NCI-H2107 treated with DMSO at 0.1 percent for 48 hours (cell line): ENCODE measurements around the gene ATP6V1E1.

Source experiments
- DNase-seq: peaks from one replicate; lab custom pipeline; 2025; ENCODE audit not compliant: unreplicated experiment; lab: John Stamatoyannopoulos, UW

The ATP6V1E1 gene

DNA sequence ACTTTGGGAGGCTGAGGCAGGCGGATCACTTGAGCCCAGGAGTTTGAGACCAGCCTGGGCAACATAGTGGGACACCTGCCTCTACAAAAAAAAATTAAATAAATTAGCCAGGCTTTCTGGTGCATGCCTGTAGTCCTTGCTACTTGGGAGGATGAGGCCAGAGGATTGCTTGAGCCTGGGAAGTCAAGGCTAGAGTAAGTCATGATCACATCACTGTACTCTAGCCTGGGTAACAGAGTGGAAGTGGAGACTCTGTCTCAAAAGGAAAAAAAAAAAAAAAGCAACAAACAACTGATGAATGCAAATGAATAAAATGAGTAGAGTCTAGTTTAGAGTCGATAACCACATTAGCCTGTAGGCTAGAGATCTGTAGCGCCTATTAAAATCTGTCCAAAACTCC is 6.1 kb upstream of the ATP6V1E1 start:
- DNase-seq = no peak

DNA sequence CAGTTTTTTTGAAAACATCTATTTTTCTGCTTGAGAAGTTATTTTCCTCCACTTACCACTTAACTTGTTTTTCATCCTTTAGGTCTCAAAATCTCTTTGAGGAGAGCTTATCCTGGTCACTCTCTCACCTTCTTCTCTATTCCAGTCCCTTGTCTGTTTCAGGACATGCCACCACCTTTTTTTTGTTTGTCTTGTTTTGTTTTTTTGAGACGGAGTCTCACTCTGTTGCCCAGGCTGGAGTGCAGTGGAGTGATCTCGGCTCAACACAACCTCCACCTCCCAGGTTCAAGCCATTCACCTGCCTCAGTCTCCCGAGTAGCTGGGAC is 5.4 kb upstream of the ATP6V1E1 start:
- no peak for DNase-seq

DNA sequence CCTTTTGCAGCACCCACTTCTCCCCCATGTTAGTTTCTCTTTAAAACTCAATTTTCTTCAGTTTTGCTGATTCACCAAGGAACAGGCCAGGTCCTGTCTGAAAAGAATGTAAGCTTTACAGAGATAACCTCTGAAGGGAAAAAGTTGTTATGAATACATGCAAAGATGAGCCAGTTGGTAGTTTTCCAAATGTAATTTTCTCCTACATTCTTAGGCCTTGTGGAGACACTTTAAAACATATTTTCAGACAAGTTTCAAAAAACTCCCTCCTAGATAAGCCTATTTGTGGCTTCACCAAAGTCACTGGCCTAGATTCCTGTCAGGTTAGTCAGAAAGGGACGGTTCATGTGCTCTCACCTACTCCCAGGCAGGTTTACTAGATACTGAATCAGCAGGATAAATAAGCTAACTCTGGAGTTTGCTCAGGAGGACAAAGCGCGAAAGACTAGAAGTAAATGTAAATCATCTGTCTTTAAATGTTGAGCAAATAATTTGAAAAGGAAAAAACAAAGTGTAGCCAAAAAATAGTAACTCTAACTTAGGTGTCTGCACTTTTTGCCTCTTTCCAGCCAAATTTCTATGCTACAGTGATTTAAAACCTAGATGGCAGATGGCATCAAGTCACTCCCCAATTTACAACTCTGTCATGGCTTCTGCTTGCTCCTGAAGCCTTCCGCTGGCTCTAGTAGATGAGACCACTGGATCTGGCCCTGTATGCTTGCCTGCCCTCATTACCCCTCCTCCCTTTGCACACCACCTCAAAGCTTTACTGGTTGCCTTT is 4.9 kb upstream of the ATP6V1E1 start:
- no peak for DNase-seq

DNA sequence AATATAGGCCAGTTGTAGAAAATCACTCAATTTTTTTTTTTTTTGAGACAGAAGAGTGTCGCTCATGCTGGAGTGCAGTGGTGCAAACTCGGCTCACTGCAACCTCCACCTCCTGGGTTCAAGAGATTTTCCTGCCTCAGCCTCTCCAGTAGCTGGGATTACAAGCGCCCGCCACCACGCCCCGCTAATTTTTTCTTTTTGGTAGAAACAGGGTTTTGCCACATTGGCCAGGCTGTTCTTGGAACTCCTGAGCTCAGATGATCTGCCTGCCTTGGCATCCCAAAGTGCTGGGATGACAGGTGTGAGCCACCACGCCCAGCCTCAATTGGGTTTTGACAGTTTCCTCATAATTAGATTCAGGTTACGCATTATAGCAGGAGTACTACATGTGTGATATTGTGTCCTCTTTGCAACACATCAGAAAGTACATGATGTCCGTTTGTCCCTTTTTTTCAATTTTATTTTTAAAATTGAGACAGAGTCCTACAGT is 2.6 kb upstream of the ATP6V1E1 start:
- DNase-seq = no peak

DNA sequence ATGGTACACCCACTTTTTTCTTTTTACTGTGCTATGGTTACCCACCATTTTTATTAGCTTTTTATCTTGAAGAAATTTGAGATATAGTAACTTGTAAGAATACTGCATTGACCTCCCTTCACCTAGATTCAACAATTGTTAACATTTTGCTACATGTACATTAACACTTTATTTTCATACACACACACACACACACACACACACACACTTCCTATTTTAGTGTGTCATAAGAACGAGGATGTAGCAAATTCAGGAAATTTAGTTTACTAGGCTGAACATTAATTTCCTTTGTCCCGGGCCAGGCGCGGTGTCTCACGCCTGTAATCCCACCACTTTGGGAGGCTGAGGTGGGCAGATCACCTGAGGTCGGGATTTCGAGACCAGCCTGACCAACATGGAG is 1.1 kb upstream of the ATP6V1E1 start:
- DNase-seq = no peak

DNA sequence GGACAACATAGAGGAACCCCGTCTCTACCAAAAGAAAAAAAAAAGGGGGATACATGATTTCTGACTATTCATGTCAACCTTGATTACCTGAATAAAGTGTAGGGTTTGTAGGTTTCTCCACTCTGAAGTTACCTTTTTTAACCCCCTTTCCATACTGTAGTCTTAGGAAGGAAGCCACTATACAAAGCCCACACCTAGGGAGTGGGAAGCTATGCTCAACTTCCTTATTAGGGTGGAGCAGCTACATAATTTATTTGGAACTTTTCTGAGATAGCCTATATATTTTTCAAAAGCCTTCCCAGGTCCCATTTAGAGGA is 582 bp upstream of the ATP6V1E1 start:
- no peak for DNase-seq

DNA sequence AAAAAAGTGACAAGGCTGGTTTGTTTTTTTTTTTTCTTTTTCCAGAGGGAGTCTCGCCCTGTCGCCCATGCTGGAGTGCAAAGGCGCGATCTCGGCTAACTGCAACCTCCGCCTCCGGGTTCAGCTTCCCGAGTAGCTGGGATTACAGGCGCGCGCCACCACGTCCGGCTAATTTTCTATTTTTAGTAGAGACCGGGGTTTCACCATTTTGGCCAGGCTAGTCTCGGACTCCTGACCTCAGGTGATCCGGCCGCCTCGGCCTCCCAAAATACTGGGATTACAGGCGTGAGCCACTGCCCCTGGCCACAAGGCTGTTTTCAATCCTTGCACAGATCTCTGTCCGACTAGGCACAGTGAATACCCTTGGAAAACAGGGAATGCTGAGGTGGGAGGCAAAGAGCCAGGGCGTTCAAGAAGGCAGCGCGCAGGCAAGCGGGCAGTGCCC is 566 bp downstream of the ATP6V1E1 start:
- no peak for DNase-seq

DNA sequence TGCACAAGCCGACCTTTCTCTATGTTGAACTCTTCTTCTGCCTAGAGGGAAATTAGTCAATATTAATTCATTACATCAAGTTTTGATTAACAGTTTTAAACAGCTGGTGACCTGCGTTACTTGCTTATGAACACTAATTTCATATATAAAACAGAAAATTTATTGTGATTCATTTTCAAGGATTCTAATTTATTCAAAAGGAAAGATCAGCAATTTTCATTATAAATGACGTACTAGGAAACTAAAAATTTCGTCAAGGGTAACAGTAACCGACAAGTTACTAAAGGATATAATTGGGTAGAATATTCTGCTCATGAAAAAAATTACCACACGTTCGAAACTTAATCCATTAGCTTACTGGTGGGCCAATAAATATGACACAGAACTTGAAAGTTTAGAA is 15.3 kb downstream of the ATP6V1E1 start:
- DNase-seq = no peak

DNA sequence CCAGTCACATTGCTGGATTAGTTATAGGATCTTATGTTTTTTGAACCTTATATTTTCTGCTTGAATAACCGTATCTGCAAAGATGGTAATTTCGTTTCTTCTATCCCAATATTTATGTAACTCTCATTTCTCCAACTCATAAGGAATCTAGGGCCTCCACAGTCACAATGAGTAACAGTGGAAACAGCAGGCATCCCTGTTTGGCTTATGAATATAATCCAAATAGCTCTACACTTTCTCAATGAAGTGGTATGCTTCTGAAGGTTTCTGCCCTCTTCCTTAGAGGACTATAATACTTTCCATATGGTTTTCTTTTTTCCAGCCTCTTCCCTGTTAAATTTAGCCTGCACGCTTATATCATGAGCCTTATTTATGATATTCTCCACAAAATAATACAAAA is 16.5 kb downstream of the ATP6V1E1 start:
- DNase-seq = no peak

DNA sequence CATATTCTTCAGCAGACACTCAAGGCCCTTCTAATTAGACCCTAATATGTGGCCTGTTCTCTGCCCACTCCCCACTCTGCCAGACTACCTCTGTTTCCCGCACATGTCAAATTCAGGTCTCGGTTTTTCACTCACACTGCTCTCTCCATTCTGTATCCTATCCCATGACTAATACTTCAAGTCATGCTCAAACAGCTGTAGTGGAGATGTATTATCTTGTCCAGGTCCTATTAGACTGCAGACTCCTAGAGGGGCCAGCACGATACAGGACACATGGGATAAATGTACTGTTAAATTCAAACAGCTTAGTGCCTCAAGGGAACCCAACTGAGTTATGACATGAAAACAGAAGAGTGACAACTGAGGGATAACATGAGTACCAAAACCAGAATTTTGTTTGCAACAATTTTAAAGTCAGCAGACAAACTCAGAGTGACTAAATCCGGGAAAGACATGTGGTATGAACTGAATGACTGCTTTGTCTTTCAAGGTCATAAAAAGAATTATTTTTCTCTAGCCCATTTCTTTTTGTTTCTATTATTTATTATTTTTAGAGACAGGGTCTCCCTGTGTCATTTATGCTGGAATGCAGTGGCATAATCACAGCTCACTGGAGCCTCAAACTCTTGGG is 20.5 kb downstream of the ATP6V1E1 start:
- DNase-seq = no peak

DNA sequence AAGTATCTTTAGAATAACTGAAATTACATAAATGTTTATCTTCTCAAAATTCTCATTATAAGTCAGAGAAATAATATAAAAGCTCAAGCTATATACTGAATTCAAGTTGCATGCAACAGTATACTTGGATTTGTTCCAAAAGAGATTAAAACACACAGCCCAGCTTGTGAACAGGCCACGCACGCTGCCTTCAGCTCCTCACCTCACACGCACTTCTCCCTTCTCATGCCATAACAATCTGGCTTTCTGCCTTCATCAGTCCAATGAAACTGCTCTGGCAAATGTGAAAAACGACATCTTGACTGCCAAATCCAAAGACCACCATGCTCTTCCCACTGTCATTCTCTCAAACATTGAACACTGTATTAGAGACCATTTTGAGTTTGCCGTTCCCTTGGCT is 22.1 kb downstream of the ATP6V1E1 start:
- no peak for DNase-seq

DNA sequence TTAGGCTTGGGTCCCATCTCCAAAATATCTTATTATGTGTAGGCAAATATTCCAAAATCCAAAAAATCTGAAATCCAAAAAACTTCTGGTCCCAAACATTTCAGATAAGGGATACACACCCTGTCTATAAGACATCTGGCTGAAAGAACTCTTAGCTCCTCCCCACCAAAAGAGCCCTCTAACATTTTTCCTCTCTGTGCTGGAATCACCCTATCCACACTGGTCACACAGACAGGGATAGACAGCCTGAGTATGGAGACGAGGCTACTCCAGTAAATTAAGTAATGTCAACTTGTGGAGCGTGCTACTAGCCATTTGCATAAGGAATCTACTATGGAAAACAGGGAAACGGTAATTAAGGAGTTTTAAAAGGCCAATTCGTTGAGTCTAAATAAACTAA is 24.9 kb downstream of the ATP6V1E1 start:
- DNase-seq = no peak

DNA sequence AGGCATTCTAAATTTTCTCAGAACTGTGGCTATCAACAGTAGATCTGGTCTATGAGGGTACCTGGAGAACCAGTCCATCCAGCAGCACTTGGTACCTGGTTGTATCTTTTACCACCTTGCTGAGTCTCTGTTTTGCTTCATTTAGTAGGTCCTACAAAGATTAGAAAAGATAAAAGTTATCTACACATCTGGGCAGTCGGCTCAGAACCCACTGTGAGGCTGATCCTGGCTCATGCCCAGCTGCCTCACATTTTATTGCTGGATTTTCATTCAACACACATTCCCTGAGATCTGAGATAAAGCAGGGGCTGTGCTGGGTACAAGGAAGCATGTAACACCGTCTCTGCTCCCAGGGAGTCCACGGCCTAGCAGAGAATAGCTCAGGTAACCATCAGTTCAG is 27.5 kb downstream of the ATP6V1E1 start:
- no peak for DNase-seq

DNA sequence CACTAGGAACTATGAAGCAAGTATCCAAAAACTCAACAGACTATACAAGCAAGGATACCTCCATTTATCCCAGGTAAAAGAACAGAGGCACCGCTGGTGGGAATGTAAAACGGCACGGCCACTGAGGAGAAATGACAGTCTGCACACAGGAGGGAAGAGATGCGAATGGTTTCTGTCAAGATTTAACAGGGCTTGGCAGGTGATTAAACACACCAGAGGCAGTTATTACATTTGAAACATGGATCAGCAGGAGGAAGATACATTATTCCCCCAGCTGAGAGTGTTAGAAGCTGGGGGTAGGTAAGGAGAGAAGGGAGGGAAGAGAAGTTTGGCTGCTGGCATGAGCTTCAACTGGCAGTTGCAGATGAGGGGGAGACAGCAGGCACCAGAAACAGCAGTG is 30.2 kb downstream of the ATP6V1E1 start:
- no peak for DNase-seq

DNA sequence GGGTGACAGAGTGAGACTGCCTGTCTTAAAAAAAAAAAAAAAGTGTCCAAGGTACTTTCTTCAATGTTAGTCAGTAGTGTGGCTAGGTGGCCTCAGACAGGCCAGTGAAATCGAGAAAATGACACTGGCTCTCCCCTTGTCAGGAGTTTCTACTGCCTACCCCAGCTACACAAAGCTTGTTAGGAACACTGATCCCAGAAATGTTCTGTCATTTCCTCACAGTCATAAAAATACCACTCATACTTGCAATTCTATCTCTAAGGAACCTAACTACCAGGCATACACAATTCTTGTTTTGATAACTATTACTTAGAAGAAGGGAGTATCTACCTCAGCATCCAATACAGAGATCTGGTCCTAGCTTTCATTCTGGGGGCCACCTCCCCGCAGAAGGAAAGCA is 31.3 kb downstream of the ATP6V1E1 start:
- DNase-seq = no peak

DNA sequence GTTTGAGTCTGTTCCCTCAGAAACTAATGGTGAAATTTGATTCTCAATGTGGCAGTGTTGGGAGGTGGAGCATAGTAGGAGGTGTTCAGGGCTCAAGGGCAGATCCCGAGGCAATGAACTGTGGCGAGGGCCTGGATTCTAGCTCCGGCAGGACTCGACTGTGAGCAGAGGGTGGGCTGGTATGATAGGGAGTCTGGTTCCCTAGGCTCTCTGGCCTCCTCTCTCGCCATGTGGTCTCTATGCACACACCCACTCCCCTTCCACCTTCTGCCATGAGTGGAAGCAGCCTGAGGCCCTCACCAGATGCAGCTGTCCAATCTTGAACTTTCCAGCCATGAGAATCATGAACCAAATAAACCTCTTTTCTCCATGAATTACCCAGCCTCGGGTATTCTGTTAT is 32.3 kb downstream of the ATP6V1E1 start:
- no peak for DNase-seq

DNA sequence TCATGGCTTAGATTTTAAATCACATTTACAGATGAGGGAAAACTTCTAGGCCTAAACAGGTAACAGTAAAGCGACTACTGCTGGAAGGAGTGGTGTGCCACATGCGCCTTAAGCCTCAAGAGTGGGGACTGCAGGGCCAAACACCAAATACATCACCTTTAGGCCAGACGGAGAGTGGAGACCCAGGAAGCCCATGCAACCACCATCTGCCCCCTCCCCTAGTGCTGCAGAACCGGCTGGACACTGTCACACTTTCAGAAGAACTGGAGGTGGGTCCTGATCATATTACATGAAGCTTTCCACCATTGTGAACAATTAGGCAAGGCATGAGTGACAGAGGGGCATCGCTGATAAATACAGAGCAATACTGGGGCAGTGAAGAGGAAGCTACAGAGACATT is 36.3 kb downstream of the ATP6V1E1 start:
- no peak for DNase-seq

DNA sequence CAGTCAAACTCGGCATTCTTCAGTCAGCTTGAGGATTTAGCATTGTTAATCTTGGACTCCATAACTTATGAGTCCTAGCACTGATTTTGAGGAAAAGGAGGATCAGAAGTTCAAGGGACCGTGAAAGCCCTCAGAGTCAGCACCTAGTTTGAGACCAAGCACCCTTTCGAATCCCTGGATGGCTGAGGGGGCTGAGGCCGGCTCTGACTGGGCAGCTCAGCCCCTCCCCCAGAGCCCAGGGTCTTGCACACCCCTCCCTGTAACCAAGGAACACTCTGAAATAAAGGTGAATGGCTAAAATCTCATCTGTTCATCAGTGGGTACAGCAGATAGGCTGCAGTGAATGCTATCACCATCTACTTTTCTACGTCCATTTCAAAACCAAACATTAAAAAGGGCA is 38.0 kb downstream of the ATP6V1E1 start:
- no peak for DNase-seq

DNA sequence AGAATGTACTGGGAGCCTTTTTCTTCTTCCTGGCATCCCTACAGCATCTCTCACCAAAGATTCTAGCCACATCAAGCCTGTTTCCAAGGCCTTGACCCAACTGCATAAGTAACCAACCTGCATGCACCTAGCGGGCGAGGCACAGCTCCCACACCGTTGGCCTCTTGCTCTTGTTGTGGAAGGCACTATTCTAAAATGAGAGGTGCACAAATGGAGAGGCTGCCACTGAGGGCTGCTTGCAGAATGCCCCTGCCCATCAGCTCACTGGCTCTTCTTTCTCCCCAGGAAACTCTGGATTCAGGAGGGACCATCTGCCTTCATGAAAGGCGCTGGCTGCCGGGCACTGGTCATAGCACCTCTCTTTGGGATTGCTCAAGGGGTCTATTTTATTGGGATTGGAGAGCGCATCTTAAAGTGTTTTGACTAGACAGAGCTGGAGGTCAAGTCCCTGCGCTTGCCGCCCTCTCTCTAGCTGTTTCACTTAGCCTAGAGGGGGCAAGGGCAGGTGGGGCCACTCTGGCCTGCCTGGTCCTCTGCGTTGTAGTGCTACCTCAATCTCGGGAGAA is 38.7 kb downstream of the ATP6V1E1 start:
- no peak for DNase-seq

DNA sequence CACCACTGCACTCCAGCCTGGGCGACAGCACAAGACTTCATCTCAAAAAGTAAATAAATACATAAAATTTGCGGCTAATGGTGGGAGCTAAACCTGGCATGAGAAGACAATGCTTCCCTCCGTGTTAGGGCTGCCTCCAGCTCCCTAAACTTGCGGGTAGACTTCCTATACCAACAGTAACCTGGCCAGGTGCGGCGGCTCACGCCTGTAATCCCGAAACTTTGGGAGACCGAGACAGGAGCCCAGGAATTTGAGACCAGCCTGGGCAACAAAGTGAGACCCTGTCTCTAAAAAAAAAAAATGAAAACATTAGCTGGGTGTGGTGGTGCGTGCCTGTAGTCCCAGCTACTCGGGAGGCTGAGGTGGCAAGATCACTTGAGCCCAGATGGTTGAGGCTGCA is 39.9 kb downstream of the ATP6V1E1 start:
- no peak for DNase-seq

DNA sequence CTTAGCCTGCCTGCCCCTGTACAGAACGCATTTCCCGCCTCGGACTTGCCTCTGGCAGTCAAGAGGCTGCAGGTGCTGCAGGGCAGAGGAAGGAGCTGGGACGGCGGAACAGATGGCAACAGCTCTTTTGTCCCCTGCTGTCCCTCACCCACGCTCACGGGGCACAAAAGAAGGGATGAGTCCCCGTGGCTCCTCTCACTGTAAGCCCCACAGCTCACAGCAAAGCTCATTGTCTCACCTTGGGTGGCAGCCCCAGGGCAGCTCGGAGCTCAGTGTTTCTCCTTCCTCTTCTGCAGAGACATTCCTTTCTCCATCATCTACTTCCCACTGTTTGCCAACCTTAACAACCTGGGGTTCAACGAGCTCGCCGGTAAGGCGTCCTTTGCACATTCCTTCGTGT is 40.9 kb downstream of the ATP6V1E1 start:
- no peak for DNase-seq

DNA sequence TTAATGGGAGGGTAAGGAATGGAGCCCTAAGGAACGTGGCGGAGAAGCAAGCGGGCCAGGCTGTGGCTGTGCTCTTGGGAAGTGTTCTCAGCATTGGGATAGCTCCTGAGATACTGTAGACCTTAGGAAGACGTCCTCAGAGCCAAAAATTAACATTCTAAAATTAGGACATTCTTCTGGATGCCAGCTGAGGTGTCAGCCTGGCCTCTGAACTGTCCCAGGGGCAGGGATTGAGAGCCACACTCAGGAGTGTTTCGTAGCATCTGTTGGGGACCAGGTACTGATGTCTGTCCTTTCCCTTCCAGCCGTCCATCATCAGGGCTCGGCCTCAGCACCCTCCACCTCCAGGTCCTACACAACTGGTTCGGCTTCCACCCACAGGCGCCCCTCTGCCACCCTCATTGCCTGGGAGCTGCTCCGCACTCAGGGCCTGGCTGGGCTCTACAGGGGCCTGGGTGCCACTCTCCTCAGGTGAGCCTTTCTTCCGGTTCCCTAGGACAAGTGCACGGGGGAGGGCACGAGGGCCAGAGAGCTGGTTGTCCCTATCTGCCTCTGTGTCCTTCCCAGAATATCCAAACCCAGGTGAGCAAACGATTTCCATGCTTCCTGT is 41.6 kb downstream of the ATP6V1E1 start:
- no peak for DNase-seq
